Right renal cortex interstitium (tissue), 3 donors: ENCODE results near the gene LCT. TPM values are rescaled to one million over a fixed set of nuclear protein-coding genes. Genes with fewer than 3 reads are reported as not detected.
"Not testable (repeated sequence)": the region's sequence is repeated elsewhere in the genome, so short reads cannot be mapped to it uniquely, and the experiment has no call there.

ENCODE experiments used
- DNase-seq, 3 donors: peaks; one replicate each; pipeline ENCODE4 v3.0.0-alpha.2; 2013; ENCODE audit warnings: low read depth in 3 of 3, low spot score in 2 of 3
- polyA plus RNA-seq, 3 donors: library from polyadenylated mRNA; unstranded; fragments of 120-200 nt; gene quantifications; one replicate each; pipeline ENCODE4 v1.2.1, GENCODE V29; 2013; ENCODE audit not compliant: insufficient read length in 3 of 3

LCT gene
- polyA plus RNA-seq, 3 donors = 0.03 TPM; not detected in 2

DNA sequence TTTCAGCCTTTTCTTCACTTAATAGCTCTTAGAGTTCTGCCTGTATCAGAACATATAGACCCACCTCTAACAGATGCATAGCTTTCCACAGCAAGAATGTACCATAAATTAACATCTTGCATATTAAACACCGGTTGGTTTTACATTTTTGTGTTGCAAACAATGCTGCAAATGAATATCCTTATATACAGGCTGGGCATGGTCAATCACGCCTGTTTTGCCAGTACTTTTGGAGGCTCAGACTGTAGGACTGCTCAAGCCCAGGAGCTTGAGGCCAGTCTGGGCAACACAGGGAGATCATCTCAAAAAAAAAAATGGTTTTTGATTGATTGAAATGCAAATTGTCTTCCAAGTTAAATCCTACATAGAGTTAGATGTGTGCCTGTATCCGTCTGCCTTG lies 1.5 kb upstream of the LCT start:
- no peak for DNase-seq

DNA sequence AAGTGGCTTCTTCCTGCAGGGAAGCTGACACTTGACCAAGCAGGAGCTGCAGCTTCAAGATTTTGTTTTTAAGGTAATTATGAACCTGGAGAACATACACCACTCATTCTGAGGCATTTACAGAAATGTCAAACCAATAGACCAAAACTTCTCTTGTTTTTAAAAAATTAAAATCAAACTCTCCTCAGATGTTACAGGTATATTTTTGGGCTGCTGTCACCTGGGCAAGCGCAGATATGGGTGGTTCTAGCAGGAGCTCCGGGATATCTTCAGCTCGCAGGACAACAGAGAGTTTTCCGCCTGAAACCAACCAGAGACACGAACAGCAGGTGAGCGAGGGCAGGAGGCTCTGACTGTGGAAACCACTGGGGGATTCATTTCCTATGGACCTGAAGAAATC lies 4.1 kb downstream of the LCT start:
- DNase-seq = no peak

DNA sequence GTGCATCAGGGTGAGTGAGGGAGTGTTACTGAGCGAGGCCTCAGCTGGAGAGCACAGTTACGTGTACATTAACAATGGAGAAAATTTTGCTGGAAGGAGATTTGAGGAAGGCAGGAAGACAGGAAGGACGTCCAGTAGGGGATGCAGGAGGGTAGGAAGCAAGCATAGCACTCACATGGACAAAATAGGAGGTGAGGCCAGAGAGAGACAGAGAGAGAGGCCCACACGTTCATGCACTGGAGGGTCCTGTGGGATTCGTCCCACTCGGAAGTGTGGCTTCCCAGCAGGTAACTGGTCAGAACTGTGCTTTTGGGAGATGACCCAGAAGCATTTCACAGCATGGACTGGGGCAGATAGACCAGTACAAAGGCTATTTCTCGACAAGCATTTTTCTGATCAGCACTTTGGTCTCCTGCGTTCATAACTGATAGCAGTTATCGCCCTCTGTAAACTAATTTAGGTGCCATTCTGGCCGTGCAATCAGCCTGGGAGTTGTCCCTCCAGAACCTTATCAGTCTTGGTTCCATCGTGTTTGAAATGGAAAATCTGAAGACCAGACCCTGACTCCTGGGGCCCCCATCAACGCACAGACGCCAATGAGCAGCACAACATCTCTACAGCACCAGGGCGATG lies 5.7 kb downstream of the LCT start:
- no peak for DNase-seq

DNA sequence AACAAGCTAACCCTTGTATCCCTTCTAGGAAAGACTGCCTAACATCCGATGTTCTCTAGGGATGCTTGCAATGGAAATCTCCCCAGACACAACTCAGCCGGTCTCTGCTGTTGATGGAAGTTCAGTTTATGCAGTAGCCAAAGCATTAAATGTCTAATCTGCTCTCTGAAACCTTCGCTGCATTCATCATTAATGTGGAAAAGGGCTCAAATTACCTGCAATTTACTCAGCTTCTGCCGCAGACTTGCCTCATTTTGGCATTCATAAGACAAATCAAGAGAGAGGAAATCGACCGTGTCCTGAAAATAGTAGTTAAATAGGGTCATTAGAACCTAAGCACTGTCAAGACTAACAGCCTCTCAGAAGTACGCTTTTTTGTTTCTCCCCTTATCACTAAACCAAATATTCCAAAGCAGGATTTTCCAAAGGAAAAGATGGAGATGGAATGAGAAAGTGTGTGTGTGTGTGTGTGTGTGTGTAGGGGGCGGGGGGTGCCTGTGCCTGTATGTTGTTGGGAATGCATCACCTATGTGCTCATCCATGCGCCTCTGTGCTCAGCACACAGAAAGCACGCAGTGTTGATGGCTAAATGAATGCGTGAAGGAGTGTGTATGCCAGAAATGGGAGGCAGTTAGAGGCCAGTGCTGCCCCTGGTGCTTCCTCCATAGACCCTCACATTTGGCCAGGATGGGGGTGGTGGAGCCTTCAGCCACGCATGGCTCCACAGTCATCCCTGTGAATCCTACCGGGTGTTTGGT lies 7.4 kb downstream of the LCT start:
- DNase-seq = no peak

DNA sequence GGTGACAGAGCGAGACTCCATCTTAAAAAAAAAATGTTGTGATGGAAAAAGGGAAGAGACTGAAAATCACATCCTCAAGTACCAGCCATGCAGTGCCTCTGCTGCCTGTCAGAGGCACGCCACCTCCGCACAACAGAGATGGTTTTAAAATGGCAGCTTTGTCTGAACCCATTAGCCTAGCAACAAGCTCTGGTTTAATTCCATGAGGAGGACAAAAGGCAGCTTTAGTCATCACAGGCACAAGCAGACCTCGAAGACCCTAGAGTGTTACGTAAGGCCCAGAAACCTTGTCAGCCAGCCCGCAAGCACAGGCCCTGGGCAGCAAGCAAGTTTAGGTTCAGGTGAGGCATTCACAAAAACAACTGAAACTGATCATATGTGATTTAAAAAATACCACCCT lies 10.4 kb downstream of the LCT start:
- no peak for DNase-seq

DNA sequence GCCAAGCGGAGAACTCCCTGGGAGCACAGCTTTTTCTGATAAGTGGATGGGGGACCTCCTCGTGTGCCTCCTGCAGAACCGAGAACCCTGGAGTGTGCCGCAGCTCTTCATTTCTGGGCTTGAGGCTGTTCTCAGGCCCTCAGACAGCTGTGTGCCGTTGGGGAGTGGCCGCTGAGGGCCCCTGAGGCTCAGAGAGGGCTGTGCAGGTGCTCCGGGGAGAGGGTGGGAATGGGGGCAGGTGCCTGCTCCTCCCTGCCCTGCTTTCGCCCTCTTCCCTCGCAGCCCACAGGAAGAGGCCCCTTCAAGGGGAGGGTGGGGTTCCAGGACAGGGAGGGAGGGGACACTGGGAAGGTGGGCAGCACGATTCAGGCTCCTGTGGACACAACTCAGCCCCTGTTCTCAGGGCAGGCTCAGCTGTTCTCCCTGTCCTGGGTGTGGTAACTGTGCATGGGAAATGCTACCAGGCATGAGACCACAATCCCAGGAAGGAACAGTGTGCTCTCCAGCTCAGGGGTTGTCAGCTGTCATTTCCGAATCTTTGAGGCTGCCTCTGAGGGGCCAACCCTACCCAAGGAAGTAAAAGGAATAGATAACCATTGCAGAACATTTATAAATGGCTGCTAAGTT lies 11.3 kb downstream of the LCT start:
- no peak for DNase-seq

DNA sequence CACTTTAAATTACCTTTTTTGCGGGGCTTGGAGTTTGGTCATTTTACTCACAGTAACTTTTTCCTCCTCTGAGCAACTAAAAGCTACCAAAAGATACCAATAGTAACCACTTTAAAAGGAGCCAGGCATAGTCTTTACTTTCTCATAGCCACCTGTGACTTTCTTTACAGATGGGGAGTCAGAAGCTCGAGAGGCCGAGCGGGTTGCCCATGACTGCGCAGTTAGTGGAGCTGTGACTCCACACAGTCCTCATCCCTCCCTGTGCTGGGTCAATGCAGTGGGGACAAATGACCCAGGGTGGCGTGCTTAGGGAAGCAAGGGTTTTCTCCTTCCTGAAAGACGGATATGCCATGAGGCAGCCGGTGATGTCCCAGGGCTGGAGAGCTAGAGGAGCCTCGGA lies 11.9 kb downstream of the LCT start:
- DNase-seq = no peak

DNA sequence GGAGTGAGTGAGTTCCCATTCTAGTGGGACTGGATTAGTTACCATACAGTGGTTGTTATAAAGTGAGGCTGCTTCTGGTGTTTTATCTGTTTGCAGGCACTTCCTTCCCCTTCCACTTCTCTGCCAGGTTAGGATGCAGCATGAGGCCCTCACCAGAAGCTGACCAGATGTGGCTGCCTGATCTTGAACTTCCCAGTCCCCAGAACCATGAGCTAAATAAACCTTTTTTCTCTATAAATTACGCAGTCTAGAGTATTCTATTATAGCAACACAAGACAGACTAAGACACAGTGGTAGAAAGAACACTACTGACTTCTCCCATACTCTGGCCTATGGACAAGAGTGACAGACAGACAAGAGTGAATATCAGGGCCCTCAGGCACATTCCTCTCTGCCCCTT lies 14.1 kb downstream of the LCT start:
- DNase-seq = no peak

DNA sequence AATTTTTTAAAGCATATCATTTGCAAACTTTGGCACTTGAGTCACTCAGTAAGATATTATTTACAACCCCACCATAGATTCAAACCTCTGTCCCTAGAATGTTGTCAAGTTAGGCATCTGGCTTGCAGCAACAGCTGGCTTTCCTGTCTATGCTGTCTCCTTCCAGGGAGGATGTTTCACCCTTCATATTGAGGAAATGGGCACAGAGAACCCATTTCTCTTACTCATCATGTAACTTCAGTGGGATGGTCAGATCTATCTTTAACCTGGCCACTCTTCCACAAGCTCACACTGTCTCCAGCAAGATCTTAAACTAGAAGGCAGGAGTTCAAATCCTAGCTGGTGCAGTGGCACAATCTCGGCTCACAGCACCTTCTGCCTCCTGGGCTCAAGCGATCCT lies 15.8 kb downstream of the LCT start:
- DNase-seq = no peak

DNA sequence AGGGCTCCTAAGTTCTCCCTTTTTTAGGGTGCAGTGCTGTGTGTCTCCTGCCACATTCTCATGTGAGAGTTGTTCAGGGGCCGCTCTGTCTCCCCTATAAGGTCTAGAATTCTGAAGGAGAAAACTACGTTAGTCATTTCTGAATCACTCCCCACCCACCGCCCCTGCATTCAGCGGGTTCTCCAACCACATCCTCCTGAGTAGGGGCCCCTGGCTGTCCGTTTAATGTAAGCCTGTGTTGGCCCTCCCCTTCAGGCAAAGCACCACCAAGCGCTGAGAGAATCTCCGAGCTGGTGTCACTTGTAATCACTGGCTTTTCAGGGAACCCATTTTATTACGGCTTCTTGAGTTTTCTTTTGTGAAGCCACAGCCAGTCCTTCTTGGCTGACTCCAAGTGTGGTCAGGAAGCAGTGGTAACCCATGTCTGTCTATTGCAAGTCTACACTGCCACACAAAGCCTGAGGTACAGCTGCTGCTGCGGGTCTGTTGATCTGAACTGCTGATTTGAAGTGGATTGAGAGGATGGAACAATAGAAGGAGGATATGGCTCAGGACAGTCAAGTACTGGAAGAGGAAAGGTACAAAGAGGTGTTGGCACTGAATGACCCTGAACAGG lies 16.9 kb downstream of the LCT start:
- no peak for DNase-seq

DNA sequence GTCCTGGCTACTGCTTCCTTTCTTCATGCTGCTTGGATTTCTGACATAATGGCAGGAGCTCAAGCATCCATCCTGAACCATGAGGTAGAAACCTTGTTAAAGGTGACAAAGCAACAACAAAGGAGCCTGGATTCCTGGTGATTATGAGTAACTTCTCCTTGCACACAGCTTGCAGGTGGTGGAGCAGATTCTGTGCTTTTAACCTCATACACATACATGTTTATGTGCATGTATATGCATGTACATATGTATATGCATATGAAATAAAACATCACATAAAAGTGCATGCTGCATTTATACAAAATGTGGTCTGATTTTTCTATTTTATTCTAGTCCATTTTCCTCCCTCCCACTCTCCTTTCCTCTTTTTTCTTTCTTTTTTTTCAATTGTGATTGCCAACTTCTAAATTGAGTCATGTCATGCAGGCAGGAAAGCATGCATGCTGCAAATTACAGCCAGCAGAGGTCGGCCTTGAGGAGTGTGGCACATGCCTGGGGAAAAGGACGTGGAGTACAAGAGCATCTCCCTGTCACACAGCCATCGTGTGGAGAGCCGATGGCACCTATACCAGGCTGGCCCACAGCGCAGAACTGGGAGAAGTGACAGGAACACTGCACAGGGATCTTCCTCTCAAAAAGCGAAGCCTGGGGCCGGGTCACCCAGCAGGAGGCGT lies 17.9 kb downstream of the LCT start:
- no peak for DNase-seq

DNA sequence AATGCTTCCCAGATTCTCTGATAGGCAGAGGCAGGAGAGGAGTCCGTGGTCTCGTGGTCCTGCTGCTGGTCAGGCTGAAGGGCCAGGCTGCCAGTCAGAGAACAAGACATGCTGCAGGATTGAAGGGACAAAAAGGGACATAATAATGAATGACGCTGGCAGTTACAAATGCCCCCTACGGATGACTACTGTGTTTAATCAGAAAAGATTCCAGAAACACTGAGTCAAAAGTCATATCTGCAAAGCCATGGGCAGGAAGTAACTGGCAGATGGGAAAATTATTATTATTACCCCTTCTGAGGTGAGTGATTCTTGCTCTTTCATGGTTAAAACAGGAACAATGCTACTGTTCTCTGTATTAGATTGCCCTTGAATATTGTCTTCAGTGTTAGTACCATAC lies 19.0 kb downstream of the LCT start:
- DNase-seq = no peak

DNA sequence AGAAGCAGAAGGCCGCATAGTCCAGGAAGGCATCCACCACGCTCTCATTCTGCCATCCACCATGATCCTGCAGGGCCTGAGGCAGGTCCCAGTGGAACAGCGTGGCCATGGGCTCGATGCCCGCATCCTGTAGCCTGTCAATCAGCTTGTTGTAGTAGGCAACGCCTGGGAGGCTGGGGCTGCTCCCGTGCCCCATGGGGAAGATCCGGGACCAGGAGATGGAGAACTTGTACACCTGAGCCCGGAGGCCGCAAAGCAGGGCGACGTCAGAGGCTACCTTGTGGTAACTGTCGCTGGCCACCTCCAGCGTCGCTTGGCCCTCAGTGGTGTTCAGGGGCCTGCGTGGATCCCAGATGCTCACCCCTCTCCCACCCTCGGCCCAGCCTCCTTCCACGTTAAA lies 19.5 kb downstream of the LCT start:
- no peak for DNase-seq

DNA sequence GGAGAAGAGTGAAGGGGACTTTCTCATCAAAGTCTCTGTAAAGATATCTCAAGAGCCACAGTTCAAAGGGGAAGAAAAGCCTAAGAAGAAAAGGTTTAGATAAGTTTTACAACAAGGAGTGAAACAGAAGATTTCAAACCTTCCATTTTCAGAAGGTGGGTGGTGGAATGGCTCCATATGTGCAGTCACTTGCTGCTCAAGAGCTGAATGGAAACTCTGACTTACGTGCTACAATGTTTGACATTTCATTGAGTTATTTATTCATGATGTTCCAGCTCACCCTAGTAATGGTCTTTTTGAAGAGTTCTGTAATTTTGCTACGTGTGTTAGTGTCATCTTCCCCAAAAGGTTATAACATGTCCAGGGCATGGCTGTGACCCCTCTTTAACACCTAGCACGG lies 21.7 kb downstream of the LCT start:
- no peak for DNase-seq

DNA sequence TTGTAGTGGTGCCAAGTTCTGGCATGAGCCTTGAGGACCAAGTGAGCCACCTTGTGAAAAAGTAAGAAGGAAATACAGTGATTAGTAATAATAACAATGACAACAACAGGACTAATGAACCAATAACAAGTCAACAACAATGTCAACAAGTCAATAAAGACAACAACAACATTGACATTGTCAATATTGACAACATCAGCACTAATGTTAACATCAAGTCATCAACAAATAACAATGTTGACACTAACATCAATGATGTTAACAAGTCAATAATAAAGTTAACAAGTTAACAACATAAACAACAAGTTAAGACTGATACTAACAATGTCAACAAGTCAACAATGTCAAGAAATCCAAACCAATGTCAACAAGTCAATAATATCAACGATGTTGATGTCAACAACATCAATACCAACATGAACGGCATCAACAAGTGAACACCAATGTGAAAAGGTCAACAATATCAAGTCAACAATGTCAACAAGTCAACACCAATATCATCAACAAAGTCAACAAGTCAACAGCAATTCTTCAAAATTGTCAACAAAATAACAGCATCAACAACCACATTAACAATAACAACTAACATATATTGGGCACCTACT lies 24.0 kb downstream of the LCT start:
- no peak for DNase-seq

DNA sequence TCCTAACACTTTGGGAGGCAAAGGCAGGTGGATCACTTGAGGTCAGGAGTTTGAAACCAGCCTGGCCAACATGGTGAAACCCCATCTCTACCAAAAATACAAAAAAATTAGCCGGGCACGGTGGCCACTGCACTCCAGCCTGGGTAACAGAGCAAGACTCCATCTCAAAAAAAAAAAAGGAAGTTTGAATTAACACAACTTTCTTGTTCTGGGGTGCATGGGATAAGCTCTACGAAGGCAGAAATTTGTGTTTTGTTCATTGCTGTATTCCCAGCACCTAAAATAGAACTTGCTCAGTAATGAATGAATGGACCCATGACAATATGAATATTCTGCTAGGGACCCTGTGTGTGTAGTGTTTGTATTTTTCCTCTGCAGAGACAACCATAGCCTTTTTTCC lies 29.1 kb downstream of the LCT start:
- DNase-seq = not testable (repeated sequence)

DNA sequence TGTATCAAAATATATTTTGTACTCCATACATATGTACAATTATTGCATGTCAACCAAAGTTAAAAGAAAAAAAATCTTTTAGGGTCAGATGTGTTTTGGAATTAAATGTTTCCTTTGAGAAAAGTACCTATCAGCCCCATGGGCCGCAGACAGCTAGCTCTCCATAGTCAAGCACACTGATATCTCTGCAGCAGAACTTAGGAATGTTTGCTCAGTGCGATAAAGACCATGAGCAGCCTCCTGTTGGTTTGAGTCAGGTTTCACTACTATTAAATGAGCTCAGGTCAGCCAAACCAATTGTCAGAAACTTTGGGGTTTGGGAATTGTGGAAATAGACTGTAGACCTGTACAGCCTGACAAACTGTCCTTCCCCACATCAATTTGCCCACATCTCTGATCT lies 33.7 kb downstream of the LCT start:
- no peak for DNase-seq

DNA sequence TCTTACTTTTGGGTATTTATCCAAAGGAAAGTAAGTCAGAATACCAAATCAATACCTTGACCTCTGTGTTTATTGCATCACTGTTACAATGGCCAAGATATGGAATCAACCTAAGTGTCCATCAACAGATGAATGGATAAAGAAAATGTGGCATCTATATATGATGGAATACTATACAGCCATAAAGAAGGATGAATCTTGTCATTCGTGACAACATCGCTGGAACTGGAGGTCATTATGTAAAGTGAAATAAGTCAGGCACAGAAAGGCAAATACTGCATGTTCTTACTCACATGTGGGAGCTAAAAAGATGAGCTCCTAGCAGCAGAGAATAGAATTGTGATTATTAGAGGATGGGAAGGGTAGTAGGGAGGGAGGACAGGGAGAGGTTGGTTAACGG lies 34.6 kb downstream of the LCT start:
- no peak for DNase-seq

DNA sequence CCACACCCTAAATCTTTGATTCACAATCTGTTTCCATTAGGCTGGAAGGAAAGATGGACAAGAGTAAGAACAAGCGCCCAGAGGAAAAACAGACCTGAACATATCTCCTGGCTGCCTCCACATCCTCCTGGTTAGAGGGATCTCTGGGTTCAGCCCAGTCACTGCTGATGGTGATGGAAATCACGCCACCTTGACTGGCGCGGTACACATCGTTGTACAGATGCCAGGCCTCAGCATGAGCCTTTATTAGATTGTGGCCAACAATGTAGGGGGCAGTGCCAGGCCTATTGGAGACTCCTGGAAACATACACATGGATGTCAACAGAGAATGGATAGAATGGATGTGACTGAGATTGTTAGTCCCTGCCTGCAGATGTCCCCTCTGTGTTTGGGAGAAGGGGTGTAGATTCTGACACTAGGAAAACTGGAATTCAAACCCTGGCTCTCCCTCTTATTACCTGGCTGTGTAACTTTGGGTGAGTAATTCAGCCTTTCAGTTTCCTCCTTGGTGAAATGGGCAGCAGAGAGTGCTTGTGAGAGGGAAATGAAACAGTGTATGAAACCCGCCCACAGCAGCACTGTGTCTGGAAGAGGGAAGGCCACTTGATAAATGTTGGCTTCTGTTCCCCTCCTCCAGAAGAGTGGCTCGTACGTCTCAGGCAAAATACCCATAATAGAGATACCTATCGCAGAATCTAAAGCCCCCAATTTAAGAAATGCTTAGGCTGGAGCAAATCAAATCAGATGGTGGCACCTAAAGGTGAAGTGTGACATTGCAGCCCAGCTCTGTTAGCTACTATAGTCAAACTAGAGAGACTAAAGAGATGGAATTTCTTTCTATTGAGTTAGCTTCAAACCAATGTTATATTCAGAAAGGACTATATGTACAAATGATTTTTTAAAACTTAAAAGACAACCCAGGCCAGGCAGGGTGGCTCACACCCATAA lies 36.2 kb downstream of the LCT start:
- DNase-seq = no peak

DNA sequence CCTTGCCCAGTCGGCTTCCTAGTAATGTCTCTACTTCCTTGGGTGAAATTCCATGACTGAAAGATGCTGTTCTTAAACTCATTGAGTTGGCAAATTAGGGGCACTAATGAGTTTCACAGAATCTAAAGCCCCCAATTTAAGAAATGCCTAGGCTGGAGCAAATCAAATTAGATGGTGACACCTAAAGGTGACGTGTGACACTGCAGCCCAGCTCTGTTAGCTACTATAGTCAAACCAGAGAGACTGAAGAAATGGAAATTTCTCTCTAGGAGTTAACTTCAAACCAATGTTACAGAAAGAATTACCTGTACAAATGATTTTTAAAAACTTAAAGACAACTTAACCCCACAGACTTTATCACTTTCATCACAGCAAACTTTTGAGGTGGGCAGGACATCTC lies 37.2 kb downstream of the LCT start:
- DNase-seq = no peak
